GM21390 (cell line): ENCODE measurements around the gene TWIST2.

Source experiments
- ATAC-seq: cut with Tn5 transposase; IDR thresholded peaks from one replicate; pipeline ENCODE4 v1.9.1; 2021; ENCODE audit not compliant: unreplicated experiment

TWIST2 gene

DNA sequence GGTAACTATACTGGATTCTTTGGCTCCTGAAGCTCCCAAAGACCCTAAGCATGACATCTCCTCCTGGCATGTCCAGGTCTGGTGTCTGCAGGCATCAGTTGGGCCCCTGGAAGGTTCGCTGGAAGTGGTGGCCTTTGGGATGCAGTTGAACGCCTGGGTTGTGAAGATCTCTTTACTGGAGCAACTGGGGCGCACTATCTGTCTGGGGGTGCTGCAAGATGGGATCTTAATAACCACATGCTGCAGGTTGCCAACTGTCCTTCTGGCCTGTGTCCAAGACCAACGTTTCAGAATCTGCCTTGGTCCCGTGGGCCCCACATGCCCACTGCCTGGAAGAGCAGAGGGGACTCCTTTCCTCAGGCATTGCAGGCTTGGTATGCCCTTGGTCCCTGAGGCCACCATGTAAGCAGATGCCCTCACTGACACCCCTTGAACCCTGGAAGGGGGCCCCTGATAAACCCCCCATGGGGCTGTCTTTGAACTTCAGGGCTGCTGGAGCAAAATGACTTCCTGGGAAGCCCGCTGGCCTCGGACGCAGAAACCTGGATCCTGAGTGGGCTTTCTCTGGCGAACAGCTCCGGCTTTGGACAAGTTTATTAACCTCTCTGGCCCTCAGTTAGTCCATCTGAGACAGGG is 101.9 kb downstream of the TWIST2 start:
- no peak for ATAC-seq

DNA sequence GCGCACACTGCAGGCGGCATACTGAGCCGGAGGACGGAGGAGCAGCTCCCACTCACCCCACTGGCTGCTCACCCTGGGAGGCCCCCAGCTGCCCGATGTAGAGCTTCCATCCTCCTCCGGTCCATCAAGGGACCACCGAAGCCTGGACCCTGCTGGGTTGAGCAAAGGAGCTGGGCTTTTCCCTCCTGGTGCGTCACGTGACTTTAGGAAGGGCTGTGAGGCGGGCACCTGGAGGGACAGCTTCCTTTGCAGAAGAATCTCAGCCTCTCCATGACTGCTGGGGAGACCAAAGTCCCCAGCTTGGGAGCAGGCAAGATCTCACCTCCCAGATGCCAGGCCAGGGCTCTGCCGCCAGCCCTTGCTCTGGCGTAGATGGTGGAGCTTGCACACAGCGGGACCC is 102.7 kb downstream of the TWIST2 start:
- no peak for ATAC-seq

DNA sequence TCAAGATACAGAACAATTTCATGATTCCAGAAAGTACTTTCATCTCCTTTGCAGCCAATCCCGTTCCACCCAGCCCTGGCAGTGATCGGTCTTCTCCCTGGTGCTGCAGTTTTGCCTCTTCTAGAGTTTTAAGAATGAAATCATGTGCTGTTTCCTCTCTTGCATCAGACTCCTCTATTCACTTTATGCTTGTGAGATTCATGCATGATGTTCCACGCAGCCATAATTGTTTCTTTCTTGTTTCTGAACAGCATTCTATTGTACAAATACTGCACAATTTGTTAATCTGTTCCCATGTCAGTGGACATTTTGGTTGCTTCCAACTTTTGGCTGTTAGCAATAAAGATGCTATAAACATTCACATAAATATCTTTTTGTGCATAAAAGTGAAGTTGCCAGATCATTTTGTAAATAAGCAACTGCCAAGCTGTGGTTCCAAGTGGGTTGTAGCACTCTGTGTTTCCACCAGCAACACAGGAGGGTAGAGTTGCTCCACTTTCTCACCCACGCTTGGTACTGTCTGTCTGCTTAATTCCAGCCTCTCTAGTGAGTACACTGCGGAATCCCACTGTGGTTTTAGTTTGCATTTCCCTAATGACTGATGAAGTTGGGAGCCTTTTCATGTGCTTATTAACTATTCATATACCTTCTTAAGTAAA is 104.5 kb downstream of the TWIST2 start:
- no peak for ATAC-seq

DNA sequence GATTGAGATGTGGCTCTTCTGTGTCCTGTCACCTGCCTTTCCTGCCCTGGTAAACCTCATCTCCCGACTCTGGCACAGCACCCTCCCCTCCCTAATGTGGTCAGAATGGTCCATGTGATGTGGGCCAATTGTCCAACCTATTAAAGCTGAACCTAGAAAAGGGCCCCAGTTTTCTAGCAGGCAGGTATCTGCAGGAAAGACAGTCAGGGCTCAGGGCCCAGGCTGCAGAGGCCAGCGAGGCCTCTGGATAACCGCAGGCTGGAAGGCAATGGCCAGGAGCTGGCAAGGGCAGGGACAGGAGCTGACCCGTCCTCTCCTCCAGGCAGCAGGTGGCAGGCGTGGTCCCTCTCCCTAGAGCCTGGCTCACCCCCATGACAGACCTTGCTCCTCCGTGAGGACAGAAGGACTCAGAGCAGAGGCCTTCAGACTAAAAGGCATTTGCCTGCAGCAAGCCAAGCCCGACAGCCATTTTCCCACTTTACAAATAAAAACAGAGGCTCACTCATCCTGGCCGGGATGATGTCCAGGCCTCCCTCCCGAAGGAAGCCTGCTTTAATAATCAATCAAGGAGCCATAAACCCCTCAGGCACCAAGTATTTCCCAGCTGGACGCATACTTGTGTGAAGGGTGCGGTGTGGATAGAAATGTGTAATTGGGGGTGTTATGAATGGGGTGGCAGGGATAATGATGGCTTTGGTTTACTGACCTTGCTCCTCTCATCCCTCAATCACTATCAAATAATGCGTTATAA is 107.1 kb downstream of the TWIST2 start:
- ATAC-seq = no peak

DNA sequence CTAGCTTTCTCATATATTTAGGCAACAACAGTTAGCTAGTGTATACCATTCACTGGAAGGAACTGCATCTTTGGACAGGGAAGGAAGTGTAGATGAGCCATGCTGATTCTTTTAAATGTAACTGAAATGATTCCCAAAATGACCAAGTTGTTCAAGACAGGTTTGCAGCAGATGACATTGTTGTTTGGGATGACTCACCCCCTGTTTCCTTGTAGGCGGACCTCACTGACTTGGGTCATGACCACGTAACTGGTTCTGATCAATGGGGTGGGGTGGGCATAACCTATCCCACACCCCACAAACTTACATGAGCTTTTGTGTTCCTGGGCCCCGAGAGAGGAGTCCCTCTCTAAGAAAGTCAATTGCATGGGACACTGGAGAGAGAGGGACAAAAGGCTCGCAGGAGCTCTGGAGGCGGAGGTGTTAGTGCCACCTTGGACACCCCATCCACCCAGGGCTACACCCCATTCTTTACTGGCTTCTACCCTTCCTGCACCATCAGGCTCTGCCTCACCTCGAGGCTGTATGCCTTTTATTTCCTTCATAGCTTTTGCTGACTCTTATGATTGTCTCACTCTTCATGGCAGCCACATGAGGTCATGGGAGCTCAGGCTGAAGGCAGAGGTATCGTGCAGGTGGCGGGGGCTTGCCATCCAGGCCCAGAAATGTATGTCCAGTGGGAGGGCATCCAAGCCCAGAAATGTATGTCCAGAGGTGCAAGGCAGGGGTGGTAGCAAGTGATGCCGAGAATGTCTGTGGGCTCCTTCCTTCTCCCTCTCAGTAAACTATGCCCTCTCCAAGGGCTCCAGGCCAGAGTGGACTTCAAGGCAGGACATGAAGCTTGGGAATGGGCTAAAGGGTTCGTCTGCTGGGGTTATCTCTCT is 108.0 kb downstream of the TWIST2 start:
- ATAC-seq = no peak

DNA sequence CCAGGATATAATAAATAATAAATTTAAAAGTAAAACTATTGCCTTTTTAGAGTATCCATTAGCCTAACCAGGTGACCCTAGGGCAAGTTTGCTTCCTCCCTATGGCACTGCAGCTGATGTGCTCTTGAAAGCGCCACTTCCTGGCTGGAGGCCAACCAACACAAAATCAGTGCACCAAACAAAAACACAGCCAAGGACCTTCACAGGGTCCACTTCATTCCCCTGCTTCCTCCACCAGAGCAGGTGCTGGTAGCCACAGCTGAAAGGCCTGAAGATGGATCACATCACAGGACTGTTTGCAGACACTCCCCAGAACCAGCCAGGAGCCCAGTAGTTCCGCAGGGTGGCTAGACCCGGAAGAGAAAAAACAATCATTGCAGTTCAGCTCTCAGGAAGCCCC is 108.8 kb downstream of the TWIST2 start:
- no peak for ATAC-seq
